ENCODE measurements around the gene RNF213.

GRCh38 chr17:80242505-80242904 is 18.1 kb upstream of the RNF213 start:
- no peak for TF ChIP-seq CTCF (conservative IDR thresholded peaks at IDR 0.05; ENCODE audit: low read depth, low read length)
- TF ChIP-seq EZH2 (IDR thresholded peaks at IDR 0.05; ENCODE audit: low read length, unreplicated experiment) = no peak
